NT2/D1 (cell line): Measurements from ENCODE around the gene NPAS1.
A peak's percentile ranks its signal among the peaks of the same experiment; 100 is the strongest.
"Not testable (repeated sequence)": the region's sequence is repeated elsewhere in the genome, so short reads cannot be mapped to it uniquely, and the experiment has no call there.

Experiments used
- DNase-seq: peaks from one replicate; pipeline ENCODE4 v3.0.0-alpha.2; 2011; ENCODE audit warnings: low read depth, low spot score
- H3K27me3 ChIP-seq: 2 replicates; pipeline ENCODE4 v1.6.0; 2011; ENCODE audit warnings: mild to moderate bottlenecking; ENCODE audit not compliant: insufficient read length, insufficient read depth
- H3K36me3 ChIP-seq: 2 replicates; pipeline ENCODE4 v1.6.1; 2011; ENCODE audit warnings: mild to moderate bottlenecking, low read length, mixed read lengths; ENCODE audit not compliant: insufficient read depth, insufficient read length
- H3K4me1 ChIP-seq: 2 replicates; pipeline ENCODE4 v1.5.1; 2011; ENCODE audit not compliant: insufficient read depth, insufficient read length
- H3K4me3 ChIP-seq: 2 replicates; pipeline ENCODE4 v1.5.1; 2011; ENCODE audit warnings: low read depth; ENCODE audit not compliant: insufficient read length
- H3K9ac ChIP-seq: 2 replicates; pipeline ENCODE4 v1.6.0; 2011; ENCODE audit warnings: low read depth; ENCODE audit not compliant: insufficient read length
- H3K9me3 ChIP-seq: 2 replicates; pipeline ENCODE4 v1.5.1; 2011; ENCODE audit warnings: mild to moderate bottlenecking, low read length; ENCODE audit not compliant: insufficient read depth
- SUZ12 ChIP-seq: IDR thresholded peaks from 2 replicates; pipeline ENCODE4 v1.6.1; 2011; ENCODE audit not compliant: insufficient read length, insufficient read depth; ENCODE audit errors: extremely low read depth
- YY1 ChIP-seq: IDR thresholded peaks from 2 replicates; pipeline ENCODE4 v1.6.1; 2011; ENCODE audit not compliant: insufficient read length, insufficient read depth
- ZNF274 ChIP-seq: IDR thresholded peaks from 2 replicates; pipeline ENCODE4 v1.6.1; 2011; ENCODE audit warnings: mild to moderate bottlenecking, low read depth, low read length

The NPAS1 gene

GRCh38 chr19:47044946-47045866 is 25.6 kb downstream of the NPAS1 start:
- no peak overlapping the region for H3K4me3 ChIP-seq
- H3K9me3 ChIP-seq = no peaks in the 10 kb centered on the region
- H3K27me3 ChIP-seq = no peaks in the 10 kb centered on the region
- no peaks in the 10 kb centered on the region for H3K4me1 ChIP-seq
- H3K36me3 ChIP-seq = peaks cover 4% of the 10 kb centered on the region
- H3K9ac ChIP-seq = no peak overlapping the region
- TF ChIP-seq SUZ12 = no peak
- no peak for TF ChIP-seq ZNF274
- TF ChIP-seq YY1 = no peak
- no peak for DNase-seq

DNA sequence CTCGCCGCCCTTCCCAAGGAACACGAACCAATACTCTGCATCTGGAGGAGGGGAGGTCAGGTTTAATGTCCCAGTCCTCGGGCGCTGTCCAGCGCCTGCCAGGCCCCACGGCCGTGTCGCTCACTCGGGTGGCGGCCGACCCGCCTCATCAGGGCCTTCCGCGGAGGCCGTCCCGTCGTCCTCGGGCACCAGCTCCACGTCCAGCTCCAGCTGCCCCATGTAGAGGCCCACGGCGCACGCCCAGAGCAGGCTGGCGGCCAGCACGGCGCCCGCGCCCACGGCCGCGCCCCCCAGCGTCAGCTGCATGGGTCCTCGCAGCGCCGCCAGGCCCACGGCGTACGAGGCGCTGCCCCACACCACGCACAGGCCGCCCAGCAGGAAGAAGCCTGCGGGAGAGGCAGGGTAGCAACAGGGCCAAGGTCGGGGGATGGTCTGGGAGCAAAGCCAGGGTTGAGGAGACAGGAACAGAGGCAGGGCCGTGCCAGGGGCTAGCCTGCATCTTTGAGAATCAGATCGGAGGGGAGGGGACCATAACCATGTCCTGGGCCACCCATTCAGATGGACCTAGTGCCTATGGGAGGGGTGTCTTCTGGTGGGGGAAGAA is 26.3 kb downstream of the NPAS1 start:
- H3K9ac ChIP-seq = no peak overlapping the region
- H3K27me3 ChIP-seq = no peaks in the 10 kb centered on the region
- no peak for DNase-seq
- no peaks in the 10 kb centered on the region for H3K4me1 ChIP-seq
- no peak for TF ChIP-seq ZNF274
- TF ChIP-seq YY1 = no peak
- TF ChIP-seq SUZ12 = no peak
- H3K4me3 ChIP-seq = no peak overlapping the region
- peaks cover 4% of the 10 kb centered on the region for H3K36me3 ChIP-seq
- H3K9me3 ChIP-seq = no peaks in the 10 kb centered on the region

DNA sequence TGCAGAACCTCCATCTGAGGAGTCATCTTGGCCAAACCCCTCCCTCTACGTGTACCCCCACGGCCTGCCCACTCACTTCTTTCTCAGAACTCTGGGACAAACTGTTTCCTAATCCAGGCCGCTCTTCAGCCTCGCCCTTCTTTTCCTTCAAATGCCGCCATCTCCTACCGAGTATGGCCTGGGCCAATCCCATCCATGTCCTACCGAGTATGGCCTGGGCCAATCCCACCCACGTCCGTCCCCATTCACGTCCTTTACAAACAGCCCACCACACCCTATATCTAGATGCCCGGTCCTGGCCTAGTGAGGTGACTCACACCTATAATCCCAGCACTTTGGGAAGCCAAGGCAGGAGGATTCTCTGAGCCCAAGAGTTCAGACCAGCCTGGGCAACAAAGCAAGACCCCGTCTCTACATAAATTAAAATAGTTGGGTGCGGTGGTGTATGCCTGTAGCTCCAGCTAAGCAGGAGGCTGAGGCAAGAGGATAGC is 27.7 kb downstream of the NPAS1 start:
- H3K27me3 ChIP-seq = no peaks in the 10 kb centered on the region
- H3K4me3 ChIP-seq = peak overlapping the region; percentile 75

DNA sequence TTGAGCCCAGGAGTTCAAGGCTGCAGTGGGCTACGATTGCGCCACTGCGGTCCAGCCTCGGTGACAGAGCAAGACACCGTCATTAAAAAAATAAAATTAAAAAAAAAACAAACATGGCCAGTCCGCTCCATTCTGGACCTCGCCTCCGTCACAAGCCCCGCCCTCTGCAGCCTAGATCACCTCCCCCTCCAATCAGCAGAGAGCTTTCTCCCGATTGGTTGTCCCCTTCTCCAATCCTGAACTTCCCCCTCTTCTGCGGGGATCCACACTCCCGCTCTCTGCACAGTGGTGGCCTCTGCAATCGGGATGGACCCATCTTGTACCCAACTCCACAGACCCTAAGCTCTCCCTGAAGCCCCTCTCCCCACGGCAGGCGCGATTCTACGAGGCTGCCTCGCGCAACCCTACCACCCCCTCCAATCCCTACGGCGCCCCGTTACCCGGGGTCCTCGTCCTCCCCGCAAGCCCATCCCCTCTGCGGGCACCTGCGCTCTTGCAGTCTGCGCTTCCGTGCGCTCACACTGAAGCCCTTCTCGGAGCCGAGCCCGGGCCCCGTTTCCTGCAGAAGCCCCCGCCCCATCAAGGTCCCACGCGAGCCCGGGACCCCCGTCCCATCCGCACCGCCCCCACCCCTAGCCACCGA is 28.2 kb downstream of the NPAS1 start:
- TF ChIP-seq ZNF274 = no peak
- TF ChIP-seq SUZ12 = no peak
- no peak for TF ChIP-seq YY1
- Histone ChIP-seq H3K4me3 (peak overlapping the region; percentile 75), H3K36me3 (peaks cover 3% of the 10 kb centered on the region), H3K9me3 (no peaks in the 10 kb centered on the region), H3K27me3 (no peaks in the 10 kb centered on the region), H3K4me1 (no peaks in the 10 kb centered on the region), H3K9ac (peak overlapping the region; percentile 68)
- DNase-seq = peak; percentile 75

More for the DNA sequence above, 27.7 kb downstream of the NPAS1 start:
- Histone ChIP-seq H3K9me3 (no peaks in the 10 kb centered on the region), H3K4me1 (no peaks in the 10 kb centered on the region), H3K36me3 (peaks cover 3% of the 10 kb centered on the region), H3K9ac (no peak overlapping the region)
- no peak for TF ChIP-seq SUZ12
- no peak for DNase-seq

- H3K9me3 ChIP-seq = no peaks in the 10 kb centered on the region
- no peaks in the 10 kb centered on the region for H3K27me3 ChIP-seq
- peaks cover 3% of the 10 kb centered on the region for H3K36me3 ChIP-seq
- TF ChIP-seq YY1 (no peak), ZNF274 (no peak), SUZ12 (no peak)
- DNase-seq = peak; percentile 55
- H3K9ac ChIP-seq = no peak overlapping the region
- no peak overlapping the region for H3K4me3 ChIP-seq
- no peaks in the 10 kb centered on the region for H3K4me1 ChIP-seq
Observed at GRCh38 chr19:47049307-47049700, 29.7 kb downstream of the NPAS1 start.

DNA sequence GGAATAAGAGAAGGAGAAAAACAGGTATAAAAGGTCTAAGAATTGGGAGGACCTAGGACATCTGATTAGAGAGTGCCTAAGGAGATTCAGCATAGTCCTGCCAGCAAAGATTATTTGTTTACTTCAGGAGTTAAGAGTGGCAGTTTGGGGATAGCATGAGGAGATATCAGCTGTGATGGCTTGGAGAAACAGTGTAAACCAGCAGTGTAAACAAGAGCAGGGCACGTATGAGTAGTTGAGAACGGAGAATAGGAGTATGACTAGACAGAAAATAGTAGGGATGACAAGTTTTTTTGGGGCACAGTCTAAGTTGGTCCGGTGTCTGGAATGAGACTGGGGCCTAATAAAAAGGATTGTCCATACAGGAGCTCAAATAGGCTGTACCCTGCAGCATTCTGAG is 30.9 kb downstream of the NPAS1 start:
- not testable (repeated sequence) for H3K9ac ChIP-seq, H3K36me3 ChIP-seq, DNase-seq, H3K9me3 ChIP-seq, H3K27me3 ChIP-seq, H3K4me1 ChIP-seq, H3K4me3 ChIP-seq

DNA sequence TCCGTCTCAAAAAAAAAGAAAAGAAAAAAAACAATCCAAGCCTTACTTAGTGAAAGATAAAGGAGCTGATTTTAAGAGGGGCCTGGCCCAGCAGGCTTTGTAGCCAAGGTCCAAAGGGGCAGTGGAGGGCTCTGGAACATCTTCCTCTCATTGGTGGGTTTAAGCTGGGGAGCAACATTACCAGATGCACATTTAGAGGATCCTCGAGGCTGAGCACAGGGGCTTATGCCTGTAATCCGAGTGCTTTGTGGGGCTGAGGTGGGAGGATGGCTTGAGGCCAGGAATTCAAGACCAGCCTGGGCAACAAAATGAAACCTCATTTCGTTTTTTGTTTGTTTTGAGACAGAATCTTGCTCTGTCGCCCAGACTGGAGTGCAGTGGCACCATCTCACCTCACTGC is 36.8 kb downstream of the NPAS1 start:
- no peak overlapping the region for H3K4me3 ChIP-seq
- no peaks in the 10 kb centered on the region for H3K9me3 ChIP-seq
- H3K4me1 ChIP-seq = peaks cover 5% of the 10 kb centered on the region
- no peak for DNase-seq
- H3K9ac ChIP-seq = no peak overlapping the region
- H3K27me3 ChIP-seq = no peaks in the 10 kb centered on the region
- H3K36me3 ChIP-seq = no peaks in the 10 kb centered on the region
- no peak for TF ChIP-seq SUZ12
- no peak for TF ChIP-seq YY1
- TF ChIP-seq ZNF274 = no peak
